Measurements from ENCODE around the gene ATM.

Gene ATM

DNA sequence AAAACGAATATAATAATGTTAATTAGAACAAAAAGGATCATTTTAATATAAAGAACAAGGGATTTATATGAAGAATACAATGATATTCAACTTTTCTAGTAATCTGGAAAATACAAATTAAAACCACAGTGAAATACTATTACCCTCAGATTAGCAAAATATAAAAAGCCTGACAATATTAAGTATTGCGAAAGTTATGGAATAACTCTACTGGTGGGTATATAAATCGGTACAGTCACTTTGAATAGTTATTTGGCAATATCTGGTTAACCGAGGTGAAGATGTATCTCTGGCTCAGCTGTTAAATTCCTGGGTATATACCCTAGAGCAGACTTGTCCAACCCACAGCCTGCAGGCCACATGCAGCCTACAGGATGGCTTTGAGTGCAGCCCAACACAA lies 118.8 kb downstream of the ATM start:
- Histone ChIP-seq H3K36me3 (ENCODE audit: control insufficient read depth, low read length) (peaks cover 48% of the 10 kb centered on the region), H3K79me2 (ENCODE audit: control insufficient read depth, low read length) (no peaks in the 10 kb centered on the region)

DNA sequence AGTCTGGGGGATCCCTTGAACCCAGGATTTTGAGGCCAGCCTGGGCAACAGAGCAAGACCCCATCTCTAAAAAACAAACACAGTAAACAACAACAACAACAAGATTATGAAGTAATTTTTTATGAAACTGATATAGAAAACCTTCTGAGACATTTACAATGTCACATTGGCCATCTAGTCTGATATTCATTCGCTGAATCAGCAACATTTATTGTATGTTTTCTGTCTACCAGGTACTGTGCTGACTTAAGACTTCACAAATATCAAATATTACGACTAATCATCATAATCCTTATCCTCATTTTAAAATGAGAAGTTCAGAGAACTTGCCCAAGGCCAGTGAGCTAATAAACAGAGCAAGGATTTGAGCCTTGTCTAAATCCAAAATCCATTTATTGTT lies 120.8 kb downstream of the ATM start:
- Histone ChIP-seq H3K4me3 (ENCODE audit: low read length) (no peak overlapping the region), H3K9me2 (replicated peaks; ENCODE audit: control insufficient read depth, low read length) (no peaks in the 10 kb centered on the region), H3K4me1 (ENCODE audit: control insufficient read depth, low read length) (no peaks in the 10 kb centered on the region), H3K9me3 (ENCODE audit: control insufficient read depth, insufficient read depth, low read length) (no peaks in the 10 kb centered on the region), H3K79me2 (ENCODE audit: control insufficient read depth, low read length) (no peaks in the 10 kb centered on the region), H3K36me3 (ENCODE audit: control insufficient read depth, low read length) (peaks cover 48% of the 10 kb centered on the region), H3K4me2 (ENCODE audit: low read length) (no peak overlapping the region), H4K20me1 (ENCODE audit: control insufficient read depth, insufficient read depth, low read depth, low read length) (no peaks in the 10 kb centered on the region), H3K27me3 (ENCODE audit: control insufficient read depth, low read length) (no peaks in the 10 kb centered on the region), H3K27ac (ENCODE audit: low read depth, low read length) (no peak overlapping the region), H3F3A (ENCODE audit: control insufficient read depth, insufficient read depth) (no peaks in the 10 kb centered on the region)
- TF ChIP-seq EZH2phosphoT487 (IDR thresholded peaks at IDR 0.05; ENCODE audit: borderline replicate concordance, low read length) = no peak
- TF ChIP-seq, protein P1, sequence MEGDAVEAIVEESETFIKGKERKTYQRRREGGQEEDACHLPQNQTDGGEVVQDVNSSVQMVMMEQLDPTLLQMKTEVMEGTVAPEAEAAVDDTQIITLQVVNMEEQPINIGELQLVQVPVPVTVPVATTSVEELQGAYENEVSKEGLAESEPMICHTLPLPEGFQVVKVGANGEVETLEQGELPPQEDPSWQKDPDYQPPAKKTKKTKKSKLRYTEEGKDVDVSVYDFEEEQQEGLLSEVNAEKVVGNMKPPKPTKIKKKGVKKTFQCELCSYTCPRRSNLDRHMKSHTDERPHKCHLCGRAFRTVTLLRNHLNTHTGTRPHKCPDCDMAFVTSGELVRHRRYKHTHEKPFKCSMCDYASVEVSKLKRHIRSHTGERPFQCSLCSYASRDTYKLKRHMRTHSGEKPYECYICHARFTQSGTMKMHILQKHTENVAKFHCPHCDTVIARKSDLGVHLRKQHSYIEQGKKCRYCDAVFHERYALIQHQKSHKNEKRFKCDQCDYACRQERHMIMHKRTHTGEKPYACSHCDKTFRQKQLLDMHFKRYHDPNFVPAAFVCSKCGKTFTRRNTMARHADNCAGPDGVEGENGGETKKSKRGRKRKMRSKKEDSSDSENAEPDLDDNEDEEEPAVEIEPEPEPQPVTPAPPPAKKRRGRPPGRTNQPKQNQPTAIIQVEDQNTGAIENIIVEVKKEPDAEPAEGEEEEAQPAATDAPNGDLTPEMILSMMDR (IDR thresholded peaks at IDR 0.05; ENCODE audit: low read depth, low read length, poor library complexity, severe bottlenecking) = no peak

More for the DNA sequence above, 118.8 kb downstream of the ATM start:
- Histone ChIP-seq H4K20me1 (ENCODE audit: control insufficient read depth, insufficient read depth, low read depth, low read length) (no peaks in the 10 kb centered on the region), H3K4me1 (ENCODE audit: control insufficient read depth, low read length) (no peaks in the 10 kb centered on the region), H3K9me2 (replicated peaks; ENCODE audit: control insufficient read depth, low read length) (no peaks in the 10 kb centered on the region), H3K9me3 (ENCODE audit: control insufficient read depth, insufficient read depth, low read length) (no peaks in the 10 kb centered on the region), H3K4me2 (ENCODE audit: low read length) (no peak overlapping the region), H3K4me3 (ENCODE audit: low read length) (no peak overlapping the region), H3K27ac (ENCODE audit: low read depth, low read length) (no peak overlapping the region), H3K27me3 (ENCODE audit: control insufficient read depth, low read length) (no peaks in the 10 kb centered on the region), H3F3A (ENCODE audit: control insufficient read depth, insufficient read depth) (no peaks in the 10 kb centered on the region)
- TF ChIP-seq, protein P1 (IDR thresholded peaks at IDR 0.05; ENCODE audit: low read depth, low read length, poor library complexity, severe bottlenecking) = no peak
- no peak for TF ChIP-seq EZH2phosphoT487 (IDR thresholded peaks at IDR 0.05; ENCODE audit: borderline replicate concordance, low read length)

DNA sequence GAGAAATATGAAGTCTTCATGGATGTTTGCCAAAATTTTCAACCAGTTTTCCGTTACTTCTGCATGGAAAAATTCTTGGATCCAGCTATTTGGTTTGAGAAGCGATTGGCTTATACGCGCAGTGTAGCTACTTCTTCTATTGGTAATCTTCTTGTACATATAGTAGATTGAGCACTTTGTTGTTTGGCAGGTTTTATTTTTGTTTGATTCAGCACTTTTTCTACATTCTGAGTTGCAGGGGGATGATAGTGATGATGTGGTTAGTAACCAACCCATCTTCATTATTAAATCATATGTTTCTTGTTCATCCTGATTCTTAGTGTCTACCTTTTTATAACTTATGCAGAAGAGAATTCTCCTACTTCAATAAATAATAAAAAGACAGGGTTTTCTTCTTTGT lies 122.9 kb downstream of the ATM start:
- Histone ChIP-seq H4K20me1 (ENCODE audit: control insufficient read depth, insufficient read depth, low read depth, low read length) (no peaks in the 10 kb centered on the region), H3K4me1 (ENCODE audit: control insufficient read depth, low read length) (no peaks in the 10 kb centered on the region), H3K4me2 (ENCODE audit: low read length) (no peak overlapping the region), H3K79me2 (ENCODE audit: control insufficient read depth, low read length) (no peaks in the 10 kb centered on the region), H3K4me3 (ENCODE audit: low read length) (no peak overlapping the region), H3K9me3 (ENCODE audit: control insufficient read depth, insufficient read depth, low read length) (no peaks in the 10 kb centered on the region), H3K36me3 (ENCODE audit: control insufficient read depth, low read length) (peaks cover 59% of the 10 kb centered on the region), H3K27ac (ENCODE audit: low read depth, low read length) (no peak overlapping the region), H3K27me3 (ENCODE audit: control insufficient read depth, low read length) (no peaks in the 10 kb centered on the region), H3K9me2 (replicated peaks; ENCODE audit: control insufficient read depth, low read length) (no peaks in the 10 kb centered on the region), H3F3A (ENCODE audit: control insufficient read depth, insufficient read depth) (no peaks in the 10 kb centered on the region)
- TF ChIP-seq EZH2phosphoT487 (IDR thresholded peaks at IDR 0.05; ENCODE audit: borderline replicate concordance, low read length) = no peak
- TF ChIP-seq, protein P1 (IDR thresholded peaks at IDR 0.05; ENCODE audit: low read depth, low read length, poor library complexity, severe bottlenecking) = no peak

DNA sequence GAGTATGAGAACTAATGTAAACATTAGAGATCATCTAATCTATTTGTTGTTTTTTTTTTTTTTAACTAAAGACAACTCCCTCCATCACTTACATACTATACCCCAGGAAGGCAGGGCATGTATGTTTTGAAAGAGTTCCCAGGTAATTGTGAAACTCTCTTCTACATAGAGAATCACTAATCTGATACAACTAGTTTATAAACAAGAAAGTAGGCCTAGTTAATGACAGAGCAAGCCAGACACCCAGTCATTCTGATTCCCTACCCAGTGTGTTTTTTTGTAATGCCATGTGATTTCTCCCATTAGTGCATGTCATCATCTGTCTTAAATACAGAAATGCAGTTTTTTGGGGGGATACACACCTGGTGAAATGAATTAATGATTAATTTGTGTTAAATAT lies 123.6 kb downstream of the ATM start:
- Histone ChIP-seq H4K20me1 (ENCODE audit: control insufficient read depth, insufficient read depth, low read depth, low read length) (no peaks in the 10 kb centered on the region), H3K79me2 (ENCODE audit: control insufficient read depth, low read length) (no peaks in the 10 kb centered on the region), H3K4me3 (ENCODE audit: low read length) (no peak overlapping the region), H3K4me2 (ENCODE audit: low read length) (no peak overlapping the region), H3K9me3 (ENCODE audit: control insufficient read depth, insufficient read depth, low read length) (no peaks in the 10 kb centered on the region), H3K27ac (ENCODE audit: low read depth, low read length) (no peak overlapping the region), H3F3A (ENCODE audit: control insufficient read depth, insufficient read depth) (no peaks in the 10 kb centered on the region), H3K9me2 (replicated peaks; ENCODE audit: control insufficient read depth, low read length) (no peaks in the 10 kb centered on the region), H3K36me3 (ENCODE audit: control insufficient read depth, low read length) (peaks cover 66% of the 10 kb centered on the region), H3K27me3 (ENCODE audit: control insufficient read depth, low read length) (no peaks in the 10 kb centered on the region), H3K4me1 (ENCODE audit: control insufficient read depth, low read length) (no peaks in the 10 kb centered on the region)
- TF ChIP-seq, protein P1 (IDR thresholded peaks at IDR 0.05; ENCODE audit: low read depth, low read length, poor library complexity, severe bottlenecking) = no peak
- no peak for TF ChIP-seq EZH2phosphoT487 (IDR thresholded peaks at IDR 0.05; ENCODE audit: borderline replicate concordance, low read length)

Data from DOHH2 (cell line).